GM19463 (cell line): ENCODE measurements around the gene ELOVL5.
A peak's percentile ranks its signal among the peaks of the same experiment; 100 is the strongest.

Source experiments
- ATAC-seq: cut with Tn5 transposase; IDR thresholded peaks from one replicate; pipeline ENCODE4 v1.9.1; 2021; ENCODE audit warnings: mild to moderate bottlenecking, moderate library complexity; ENCODE audit not compliant: unreplicated experiment

The ELOVL5 gene

GRCh38 chr6:53282234-53282633 lies 66.5 kb downstream of the ELOVL5 start:
- ATAC-seq: no peak

GRCh38 chr6:53281518-53282215 lies 67.1 kb downstream of the ELOVL5 start:
- ATAC-seq: peak; percentile 49

GRCh38 chr6:53280207-53280606 lies 68.5 kb downstream of the ELOVL5 start:
- ATAC-seq: no peak

- ATAC-seq: no peak
Observed at GRCh38 chr6:53279293-53279692, 69.5 kb downstream of the ELOVL5 start.

GRCh38 chr6:53273370-53273769 lies 75.4 kb downstream of the ELOVL5 start:
- ATAC-seq: no peak

- no peak for ATAC-seq
Observed at GRCh38 chr6:53269827-53270226, 78.9 kb downstream of the ELOVL5 start.

GRCh38 chr6:53268858-53269608 lies 79.7 kb downstream of the ELOVL5 start:
- no peak for ATAC-seq

- ATAC-seq: no peak
Observed at GRCh38 chr6:53266553-53267090, 82.1 kb downstream of the ELOVL5 start.

- no peak for ATAC-seq
Observed at GRCh38 chr6:53264915-53265607, 83.7 kb downstream of the ELOVL5 start.

GRCh38 chr6:53264337-53264736 lies 84.4 kb downstream of the ELOVL5 start:
- ATAC-seq: no peak

GRCh38 chr6:53263917-53264316 lies 84.8 kb downstream of the ELOVL5 start:
- ATAC-seq: no peak

GRCh38 chr6:53259860-53260580 lies 88.7 kb downstream of the ELOVL5 start:
- ATAC-seq: no peak

- ATAC-seq: no peak
Observed at GRCh38 chr6:53258774-53259155, 90.0 kb downstream of the ELOVL5 start.

GRCh38 chr6:53258076-53258773 lies 90.5 kb downstream of the ELOVL5 start:
- no peak for ATAC-seq

- no peak for ATAC-seq
Observed at GRCh38 chr6:53257533-53257932, 91.2 kb downstream of the ELOVL5 start.

GRCh38 chr6:53257001-53257400 lies 91.7 kb downstream of the ELOVL5 start:
- no peak for ATAC-seq

GRCh38 chr6:53252177-53252692 lies 96.5 kb downstream of the ELOVL5 start:
- no peak for ATAC-seq

GRCh38 chr6:53251033-53251672 lies 97.6 kb downstream of the ELOVL5 start:
- ATAC-seq: no peak

- no peak for ATAC-seq
Observed at GRCh38 chr6:53250176-53251032, 98.3 kb downstream of the ELOVL5 start.
